Activated gamma-delta T cell treated with Interleukin-2 at 50 U/mL for 16 hours (primary cell): ENCODE measurements around the gene ZFR.
A peak's percentile ranks its signal among the peaks of the same experiment; 100 is the strongest.
"Not testable (repeated sequence)": the region's sequence is repeated elsewhere in the genome, so short reads cannot be mapped to it uniquely, and the experiment has no call there.

Experiments
- DNase-seq: peaks from one replicate; pipeline ENCODE4 v3.0.0-alpha.2; 2020

ZFR gene

GRCh38 chr5:32444431-32445286, at the start of gene ZFR:
Gene ZFR, minus strand, starts transcription at chr5:32444740. Its CDS starts 82 bp downstream, at chr5:32444658.
- peak; percentile 91 for DNase-seq

DNA sequence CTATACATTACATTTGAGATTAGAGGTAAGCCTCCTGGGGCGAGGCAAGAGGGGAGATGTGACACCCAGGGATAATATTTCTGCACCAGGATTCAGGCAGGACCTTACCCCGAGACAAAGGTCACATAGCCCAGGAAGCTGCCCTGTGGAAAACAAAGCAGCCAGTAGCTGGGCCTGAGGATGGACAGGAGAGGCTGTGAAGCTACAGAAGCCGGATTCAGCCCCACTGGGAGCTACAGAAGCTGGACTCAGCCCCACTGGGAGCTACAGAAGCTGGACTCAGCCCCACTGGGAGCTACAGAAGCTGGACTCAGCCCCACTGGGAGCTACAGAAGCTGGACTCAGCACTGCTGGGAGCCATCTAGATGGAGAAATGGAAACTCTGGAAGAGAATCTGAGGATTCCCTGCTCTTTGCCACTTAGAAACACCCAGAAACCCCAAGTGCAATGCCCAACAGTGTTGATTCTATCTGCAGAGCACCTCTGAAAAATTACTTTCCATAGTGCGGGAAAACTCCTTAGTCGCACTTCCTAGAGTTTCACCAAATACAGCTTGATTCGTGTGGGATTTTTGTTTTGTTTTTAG, 46.5 kb upstream of the ZFR start:
- DNase-seq: no peak

- DNase-seq: peak; percentile 69
Observed at GRCh38 chr5:32489791-32490562, 45.4 kb upstream of the ZFR start.

DNA sequence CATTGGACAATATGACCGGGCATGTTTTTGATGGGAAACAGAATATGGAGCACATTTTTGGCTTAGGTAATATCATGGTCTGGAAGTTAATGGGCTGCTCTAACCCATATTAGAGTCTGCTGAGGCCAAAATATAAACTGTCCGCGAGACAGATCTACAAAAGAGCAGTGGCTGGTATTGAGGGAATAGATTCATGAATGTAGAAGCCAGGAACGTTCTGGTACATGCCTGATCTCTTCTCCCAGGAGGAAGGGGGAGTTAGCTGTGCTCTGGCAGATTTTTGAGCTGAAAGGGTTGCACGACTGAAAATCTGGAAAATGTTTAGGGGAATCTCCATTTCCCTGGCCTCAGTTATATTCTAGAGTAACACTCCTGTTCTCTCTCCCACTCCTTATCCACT, 42.9 kb upstream of the ZFR start:
- no peak for DNase-seq

- no peak for DNase-seq
Observed at GRCh38 chr5:32487008-32487407, 42.5 kb upstream of the ZFR start.

DNA sequence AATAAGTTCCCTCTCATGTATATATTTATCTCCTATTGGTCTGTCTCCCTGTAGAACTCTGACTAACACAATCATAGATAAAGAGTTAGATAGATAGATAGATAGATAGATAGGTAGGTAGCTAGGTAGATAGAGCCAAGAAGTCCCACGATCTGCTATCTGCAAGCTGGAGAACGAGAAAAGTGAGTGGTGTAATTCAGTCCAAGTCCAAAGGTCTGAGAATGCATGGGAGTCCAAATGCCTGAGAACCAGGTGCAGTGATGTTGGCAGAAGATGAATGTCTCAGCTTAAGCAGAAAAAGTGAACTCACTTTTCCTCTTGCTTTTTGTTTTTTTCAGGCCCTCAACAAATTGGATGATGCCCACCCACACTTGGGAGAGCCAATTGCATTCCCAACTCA, 37.7 kb upstream of the ZFR start:
- no peak for DNase-seq

DNA sequence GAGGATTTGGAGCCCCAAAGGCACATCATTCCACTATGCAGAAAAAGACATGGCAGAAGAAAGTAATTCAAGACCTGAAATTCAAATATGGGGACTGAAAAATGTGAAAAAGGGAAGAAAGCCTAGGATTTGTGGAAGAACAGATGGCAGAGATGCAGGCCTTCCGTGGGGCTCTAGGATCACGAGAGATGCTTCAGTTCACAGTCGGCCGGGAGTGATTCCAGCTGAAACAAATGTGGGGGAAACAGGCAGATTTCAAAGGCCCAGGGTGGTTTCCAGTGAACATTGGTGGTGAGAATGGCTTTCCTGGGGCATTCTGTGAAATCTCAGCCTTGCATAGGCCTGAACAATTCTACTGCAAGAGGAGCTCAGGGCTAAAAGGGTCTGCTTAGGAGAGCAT, 34.6 kb upstream of the ZFR start:
- DNase-seq: no peak

DNA sequence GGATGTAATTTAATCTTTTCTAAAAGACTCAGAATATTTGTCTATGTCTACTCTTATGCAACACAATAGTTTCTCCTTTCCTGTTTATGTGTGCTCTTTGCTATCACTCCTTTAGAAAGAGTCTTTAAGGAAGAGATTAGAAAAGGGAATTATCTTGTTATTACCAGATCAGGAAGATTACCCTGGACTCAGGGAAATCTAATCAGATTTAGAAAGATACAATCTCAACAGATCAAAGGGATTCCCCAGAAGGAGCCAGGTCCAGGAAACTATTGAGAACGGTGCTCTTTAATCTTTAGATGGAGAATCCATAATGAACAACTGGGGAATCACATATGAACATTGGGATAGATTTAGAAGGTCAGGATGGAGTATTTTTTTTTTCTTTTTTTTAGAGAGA, 32.4 kb upstream of the ZFR start:
- DNase-seq: no peak

DNA sequence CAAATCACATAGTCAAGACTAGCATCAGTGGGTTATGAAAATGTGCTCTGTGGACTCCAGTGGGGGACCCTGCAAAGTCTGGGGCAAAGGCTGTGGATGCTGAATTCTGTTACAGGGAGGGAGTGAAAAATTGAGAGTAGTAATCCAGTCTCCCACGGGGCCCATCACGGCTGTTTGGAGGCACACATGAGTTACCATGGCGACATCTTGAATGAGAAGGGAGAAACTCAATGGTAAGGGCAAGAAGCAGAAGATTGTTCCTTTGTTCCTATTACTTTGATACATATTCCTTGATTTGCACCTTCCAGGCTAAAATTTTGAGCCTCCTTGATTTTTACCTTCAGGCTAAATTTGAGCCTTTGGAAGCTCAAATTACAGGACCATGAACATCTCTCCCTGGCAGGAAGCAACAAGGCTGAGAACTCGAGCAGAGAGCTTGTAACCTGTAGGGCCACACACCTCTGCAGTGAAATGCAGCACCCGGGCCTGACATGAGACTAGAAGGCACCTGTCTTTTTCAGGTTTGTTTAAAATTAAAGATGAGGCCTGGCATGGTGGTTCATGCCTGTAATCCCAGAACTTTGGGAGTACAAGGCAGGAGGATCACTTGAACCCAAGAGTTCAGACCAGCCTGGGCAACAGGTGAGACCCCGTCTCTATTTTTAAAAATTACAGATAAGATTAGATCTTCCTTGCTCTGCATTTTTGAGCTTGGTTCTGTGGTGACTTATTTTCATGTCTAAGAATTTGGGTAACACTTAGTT, 31.0 kb upstream of the ZFR start:
- DNase-seq: no peak

- no peak for DNase-seq
Observed at GRCh38 chr5:32474209-32474854, 29.8 kb upstream of the ZFR start.

DNA sequence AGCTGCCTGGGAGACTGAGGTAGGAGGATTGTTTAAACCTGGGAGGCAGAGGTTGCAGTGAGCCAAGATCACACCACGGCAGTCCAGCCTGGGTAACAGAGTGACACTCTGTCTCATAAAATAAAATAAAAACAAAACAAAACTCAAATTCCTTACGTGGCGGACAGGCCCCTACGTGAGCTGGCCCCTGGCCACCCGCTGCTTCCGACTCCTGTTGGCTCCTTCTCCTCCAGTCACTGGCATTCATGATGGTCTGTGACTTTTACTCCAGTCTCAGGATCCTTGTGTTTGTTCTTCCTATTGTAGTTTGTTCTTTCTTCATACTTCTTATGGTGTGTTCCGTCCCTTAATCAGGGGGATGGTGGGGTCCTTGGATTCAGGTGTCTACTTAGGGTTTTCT, 28.5 kb upstream of the ZFR start:
- DNase-seq: no peak

DNA sequence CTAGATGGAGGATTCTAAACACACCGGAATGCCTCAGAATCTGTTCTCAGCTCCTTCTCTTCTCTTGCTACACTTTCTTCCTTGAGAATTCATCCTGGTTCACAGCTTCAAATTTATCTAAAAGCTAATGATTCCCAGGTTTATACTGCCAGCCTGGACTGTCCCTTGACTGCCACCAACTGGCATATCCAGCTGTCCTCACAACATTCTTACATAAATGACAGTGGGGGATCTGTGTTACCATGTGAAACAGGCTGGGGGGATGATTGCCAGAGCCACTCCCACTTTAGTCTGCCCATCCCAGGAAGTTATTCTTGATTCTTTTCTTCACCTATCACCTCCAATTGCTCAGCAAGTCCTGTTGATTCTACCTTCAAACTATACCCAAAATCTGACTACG, 27.2 kb upstream of the ZFR start:
- no peak for DNase-seq

DNA sequence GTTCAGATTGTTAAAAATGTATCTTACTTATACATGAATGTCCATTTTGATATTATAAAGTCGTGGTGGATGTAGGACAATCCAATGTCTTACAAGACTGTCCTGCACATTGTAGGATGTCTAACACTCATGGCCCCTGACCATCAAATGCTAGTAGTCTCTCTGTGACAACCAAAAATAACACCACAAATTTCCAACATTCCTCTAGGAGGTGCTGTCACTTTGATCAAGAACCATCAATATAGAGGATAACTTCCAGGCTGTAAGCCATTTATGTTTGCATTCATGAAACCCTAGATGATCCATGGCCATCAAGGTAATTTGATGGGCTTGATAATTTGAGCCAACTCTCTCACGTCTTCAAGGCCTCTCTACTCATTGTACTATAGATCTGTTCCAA, 20.5 kb upstream of the ZFR start:
- no peak for DNase-seq

DNA sequence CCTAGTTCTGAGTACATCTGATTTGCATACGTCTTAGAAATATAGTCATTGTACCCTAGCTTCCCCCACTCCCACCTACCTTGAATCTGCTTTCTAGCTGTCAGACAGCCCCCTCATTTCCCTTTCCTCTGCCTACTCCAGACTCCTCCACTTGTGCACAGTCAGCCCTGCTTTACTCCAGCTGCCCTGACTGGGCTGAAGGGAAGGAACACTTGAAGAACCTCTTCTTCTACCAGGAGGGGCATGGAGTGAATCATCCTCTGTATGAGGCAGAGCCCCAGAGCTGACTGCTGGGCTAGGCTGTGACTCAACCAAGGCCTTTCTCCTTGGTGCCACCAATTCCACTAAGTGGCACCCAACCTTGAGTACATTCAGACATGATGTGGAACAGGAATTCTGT, 18.1 kb upstream of the ZFR start:
- no peak for DNase-seq

DNA sequence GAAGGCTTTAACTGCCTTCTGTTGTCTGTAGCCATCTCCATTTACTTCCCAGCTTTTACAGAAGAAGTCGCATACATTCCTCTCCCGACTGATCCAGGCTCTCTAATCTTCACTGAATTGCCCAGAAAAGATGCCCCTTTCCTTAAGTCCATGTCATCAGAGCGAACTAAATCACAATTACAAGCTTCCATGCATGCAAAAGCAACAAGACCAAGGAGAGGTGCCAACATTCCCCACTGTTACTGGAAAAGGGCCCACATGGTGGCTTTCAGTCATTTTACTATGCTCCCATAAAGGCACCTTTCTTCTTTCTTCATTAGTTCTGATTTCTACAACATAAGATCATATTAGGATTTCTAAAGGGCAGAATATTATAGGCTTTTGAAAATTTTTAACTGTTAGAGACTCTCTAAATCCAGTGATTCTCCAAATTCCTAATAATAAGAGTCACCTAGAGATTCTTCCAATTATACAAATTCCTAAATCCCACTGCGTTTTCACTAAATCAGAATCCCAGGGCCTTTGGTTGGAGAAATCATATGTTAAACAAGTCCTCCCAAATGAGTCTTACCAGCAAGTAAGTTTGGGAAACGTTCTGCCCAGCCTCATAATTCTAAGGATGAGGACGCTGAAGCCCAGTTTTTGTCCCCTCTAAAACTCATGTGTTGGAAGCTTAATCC, 17.0 kb upstream of the ZFR start:
- no peak for DNase-seq

DNA sequence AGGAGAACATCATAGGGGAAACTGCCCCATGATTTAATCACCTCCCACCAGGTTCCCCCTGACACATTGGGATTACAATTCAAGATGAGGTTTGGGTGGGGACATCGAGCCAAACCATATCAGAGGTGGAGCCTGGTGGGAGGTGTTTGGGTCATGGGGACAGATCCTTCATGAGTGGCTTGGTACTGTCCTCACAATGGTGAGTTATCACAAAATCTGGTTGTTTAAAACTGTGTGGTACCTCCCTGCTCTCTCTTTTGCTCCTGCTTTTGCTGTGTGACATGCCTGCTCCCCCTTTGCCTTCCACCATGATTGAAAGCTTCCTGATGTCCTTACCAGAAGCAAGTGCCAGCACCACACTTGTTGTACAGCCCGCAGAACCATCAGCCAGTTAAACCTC, 16.2 kb upstream of the ZFR start:
- no peak for DNase-seq

DNA sequence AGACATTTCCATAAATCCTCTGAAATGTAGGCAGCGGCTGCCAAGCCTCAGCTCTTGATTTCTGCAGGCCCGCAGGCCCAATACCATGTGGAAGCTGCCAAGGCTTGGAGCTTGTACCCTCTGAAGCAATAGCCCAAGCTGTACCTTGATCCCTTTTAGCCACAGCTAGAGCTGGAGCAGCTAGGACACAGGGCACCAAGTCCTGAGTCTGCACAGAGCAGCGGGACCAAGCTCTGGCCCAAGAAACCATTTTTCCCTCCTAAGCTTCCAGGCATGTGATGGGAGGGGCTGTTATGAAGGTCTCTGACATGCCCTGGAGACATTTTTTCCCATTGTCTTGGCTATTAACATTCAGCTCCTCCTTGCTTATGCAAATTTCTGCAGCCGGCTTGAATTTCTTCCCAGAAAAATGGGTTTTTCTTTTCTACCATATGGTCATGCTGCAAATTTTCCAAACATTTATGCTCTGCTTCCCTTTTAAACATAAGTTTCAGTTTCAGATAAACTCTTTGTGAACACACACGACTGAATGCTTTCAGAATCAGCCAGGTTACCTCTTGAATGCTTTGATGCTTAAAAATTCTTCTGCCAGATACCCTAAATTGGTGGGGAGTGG, 14.4 kb upstream of the ZFR start:
- no peak for DNase-seq

DNA sequence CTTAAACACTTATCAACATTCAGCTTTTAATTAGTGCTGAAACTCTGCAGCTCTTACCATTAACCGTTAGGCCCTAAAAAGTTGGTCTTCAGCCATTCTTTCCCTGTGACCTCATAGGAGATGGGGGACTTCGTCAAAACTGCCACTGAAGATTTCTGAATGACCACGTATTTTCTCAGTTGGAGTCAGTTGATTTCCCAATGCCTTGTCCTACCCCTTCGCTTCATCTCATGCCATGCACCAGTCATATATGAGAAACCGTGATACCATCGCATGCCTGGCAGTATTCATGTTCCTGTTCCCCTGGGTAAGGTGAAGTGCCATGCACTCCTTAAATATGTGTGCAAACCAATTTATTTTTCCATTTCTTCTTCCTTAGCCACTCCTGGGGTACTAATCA, 10.8 kb upstream of the ZFR start:
- no peak for DNase-seq

GRCh38 chr5:32454821-32455220, 10.3 kb upstream of the ZFR start:
- DNase-seq: no peak

DNA sequence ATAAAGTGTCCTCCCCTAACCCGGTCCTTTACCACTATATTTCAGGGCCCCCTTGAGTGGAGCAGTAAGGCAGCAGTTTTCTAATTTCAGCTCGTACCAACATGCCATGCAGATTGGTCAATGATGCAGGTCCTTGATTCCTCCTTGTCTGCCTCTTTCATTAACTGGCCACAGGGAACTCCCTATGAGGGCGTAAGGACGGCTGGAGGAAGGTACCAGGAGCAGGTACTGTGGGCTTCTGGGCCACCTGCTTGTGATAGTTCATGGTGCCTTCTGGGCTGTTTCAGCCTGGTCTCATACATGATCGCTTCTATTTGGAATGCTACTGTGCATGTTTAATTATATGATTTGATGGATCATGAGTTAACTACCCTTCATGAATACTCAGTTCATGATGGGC, 9.4 kb upstream of the ZFR start:
- no peak for DNase-seq

- not testable (repeated sequence) for DNase-seq
Observed at GRCh38 chr5:32452316-32452715, 7.8 kb upstream of the ZFR start.

- DNase-seq: no peak
Observed at GRCh38 chr5:32450952-32451351, 6.4 kb upstream of the ZFR start.
